ENCODE data around the gene KANTR.
"Not testable (repeated sequence)": the region's sequence is repeated elsewhere in the genome, so short reads cannot be mapped to it uniquely, and the experiment has no call there.

KANTR gene

DNA sequence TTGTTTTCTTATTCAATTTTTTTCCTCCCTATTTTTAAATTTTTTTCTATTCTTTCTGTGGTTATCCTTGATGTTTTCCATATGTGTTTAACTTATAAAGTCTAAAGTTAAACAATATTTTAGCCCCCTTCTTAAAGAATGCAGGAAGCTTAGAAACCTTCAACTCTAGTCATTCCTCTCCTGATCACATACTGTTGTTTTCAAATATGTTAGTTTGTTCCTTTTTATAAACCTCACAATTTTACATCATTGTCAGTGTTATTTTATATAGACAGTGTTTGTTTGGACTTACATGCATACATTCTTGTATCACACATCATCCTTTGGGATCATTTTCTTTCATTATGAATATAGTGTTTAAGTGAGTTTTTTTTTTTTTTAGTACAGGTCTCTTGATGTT, 31.6 kb downstream of the KANTR start:
- DNase-seq (ENCODE audit: low read depth in 1 of 2, low spot score in 1 of 2): no peak

DNA sequence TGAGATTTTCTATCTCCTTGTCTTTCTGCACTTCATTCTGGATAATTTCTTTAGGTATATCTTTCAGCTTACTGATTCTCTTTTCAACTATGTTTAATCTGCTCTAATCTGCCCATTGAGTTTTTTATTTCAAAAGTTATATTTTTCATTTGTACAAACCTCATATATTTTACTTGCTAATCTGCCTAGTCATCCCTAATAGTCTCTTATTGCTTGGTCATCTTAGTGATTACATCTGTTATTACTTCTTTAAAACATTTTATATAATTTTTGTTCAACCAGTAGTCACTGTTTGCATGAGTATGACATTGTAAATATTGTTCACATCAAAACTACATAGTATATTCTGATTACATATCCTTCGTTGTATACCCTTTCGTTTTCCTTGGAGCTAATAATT, 32.4 kb downstream of the KANTR start:
- DNase-seq (ENCODE audit: low read depth in 1 of 2, low spot score in 1 of 2): no peak

DNA sequence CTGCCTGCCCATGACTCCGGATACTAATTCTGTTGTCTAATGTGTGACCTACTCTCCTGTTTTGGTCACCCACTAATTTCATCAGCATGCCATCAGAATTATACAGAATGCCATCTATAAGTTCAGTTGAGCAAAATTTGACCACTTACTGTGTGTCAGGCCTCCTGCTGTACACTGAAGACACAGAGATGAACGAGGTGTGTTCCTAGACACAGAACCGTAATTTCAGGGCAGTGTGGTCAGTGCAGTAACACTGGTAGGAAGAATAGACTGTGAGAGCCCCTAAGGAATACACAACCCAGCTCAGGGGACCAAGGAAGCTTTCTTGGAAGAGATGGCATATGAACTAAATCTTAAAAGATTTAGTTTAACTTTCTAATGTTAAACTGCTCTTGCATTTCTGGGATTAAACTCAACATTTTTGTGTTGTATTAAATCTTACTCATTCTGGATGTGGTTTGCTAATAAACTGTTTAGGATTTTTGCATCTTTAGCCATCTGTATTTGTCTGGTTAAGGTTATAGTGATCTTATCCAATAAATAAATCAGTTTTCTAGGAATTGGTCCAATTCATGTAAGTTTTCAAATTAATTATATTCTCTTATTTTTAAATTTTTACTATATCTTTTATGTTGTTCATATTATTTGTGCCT, 34.3 kb downstream of the KANTR start:
- DNase-seq (ENCODE audit: low read depth in 1 of 2, low spot score in 1 of 2): no peak

DNA sequence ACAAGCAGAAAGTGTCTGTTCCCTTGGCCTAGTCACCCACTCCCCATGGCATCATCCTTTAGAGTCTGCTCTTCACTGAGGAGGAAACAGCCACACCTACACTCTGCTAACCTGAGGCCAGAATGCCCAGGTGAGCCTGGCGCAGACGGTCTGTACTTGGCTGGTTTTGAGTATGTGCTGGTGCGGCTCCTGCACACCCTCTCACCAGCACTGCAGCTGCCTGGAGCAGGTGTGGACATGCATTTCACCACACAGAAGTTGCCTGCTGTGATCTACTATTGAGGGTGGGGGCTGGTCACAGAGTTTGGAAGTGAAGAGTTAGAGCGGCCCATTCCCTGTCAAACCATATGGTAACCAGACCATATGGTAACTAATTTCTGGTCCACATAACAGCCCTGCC, 39.5 kb downstream of the KANTR start:
- DNase-seq (ENCODE audit: low read depth in 1 of 2, low spot score in 1 of 2): no peak

DNA sequence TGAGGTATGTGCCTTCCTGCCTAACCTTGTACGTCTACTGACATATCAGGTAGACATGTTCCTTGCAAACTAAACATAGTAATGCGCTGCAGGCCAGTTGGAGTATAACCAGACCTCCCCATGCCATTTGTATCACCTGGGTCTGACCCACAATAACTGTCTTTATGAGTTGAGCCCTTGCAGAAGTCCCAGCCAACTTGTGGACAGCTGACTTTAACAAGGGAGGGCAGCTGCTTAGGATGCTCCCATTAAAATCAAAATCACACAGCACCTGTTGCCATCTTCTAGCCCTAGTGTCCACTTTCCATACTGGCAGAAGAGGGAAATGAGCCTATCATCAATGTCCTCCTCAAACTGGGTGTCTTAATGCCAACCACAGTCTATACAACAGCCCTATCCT, 41.6 kb downstream of the KANTR start:
- no peak for DNase-seq (ENCODE audit: low read depth in 1 of 2, low spot score in 1 of 2)

DNA sequence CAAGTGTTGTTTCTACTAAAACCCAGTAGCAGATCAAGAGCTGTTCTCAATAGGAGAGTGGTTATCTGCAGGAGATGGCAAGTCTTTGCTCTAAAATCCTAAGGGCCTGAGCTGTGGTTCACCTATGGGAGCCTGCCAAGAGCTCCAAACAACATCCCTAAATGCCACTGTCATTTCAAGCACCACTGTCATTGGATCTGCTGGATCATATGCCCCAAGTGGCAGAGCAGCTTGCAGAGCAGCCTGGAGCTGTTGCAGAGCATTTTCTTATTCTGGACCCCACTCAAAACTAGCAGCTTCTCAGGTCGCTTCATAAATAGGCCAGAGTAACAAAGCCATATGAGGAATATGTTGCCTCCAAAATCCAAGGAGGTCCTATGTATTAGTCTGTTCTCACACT, 59.6 kb downstream of the KANTR start:
- no peak for DNase-seq (ENCODE audit: low read depth in 1 of 2, low spot score in 1 of 2)

DNA sequence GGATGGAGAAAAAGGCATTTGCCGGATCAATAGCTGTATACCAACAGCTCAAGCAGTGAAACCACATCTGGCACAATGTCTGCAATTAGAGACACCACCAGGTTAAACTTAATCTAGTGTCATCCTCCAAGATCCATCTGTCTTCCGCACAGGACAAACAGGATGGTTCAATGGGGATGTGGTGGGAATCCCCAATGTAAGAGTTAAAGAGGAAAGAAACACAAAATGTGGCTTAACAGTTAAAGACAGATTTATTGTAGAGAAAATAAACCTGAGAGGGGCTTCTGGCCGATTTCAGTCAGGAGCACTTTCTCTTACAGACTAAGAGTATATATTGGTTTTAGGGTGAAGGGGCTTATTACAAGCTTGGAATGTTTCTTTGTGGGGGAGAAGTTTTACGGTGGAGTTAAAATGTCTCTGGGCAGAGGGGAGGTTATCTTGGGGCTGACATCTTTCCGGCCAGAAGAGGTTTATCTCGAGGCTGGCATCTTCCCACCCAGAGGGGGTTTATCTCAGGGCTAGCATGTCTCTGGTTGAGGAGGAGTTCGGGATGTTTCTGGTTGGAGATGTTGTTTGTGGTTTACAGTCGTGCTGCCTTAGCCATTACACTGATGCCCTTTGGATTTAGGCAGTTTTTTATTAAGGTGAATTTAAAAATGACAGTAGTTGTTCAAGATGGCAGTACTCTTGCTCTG, 61.7 kb downstream of the KANTR start:
- DNase-seq (ENCODE audit: low read depth in 1 of 2, low spot score in 1 of 2): no peak

DNA sequence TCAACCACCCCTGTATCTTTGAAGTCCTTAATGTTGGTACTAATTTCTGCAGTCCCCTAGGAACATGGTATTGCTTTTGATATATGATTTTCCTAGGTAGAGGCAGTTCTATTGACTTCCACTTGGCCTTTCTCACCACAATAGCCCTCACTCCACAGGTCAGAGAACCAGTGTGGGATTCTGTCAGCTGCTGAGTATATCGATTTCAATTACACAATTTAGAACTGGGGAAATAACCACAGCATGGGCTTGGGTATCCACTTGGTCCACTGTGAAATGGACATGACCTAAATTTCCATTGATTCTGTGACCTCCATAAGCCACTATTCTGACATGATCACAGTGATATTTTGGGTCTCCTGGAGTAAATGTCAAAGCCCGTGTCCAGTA, 62.3 kb downstream of the KANTR start:
- DNase-seq (ENCODE audit: low read depth in 1 of 2, low spot score in 1 of 2): no peak

DNA sequence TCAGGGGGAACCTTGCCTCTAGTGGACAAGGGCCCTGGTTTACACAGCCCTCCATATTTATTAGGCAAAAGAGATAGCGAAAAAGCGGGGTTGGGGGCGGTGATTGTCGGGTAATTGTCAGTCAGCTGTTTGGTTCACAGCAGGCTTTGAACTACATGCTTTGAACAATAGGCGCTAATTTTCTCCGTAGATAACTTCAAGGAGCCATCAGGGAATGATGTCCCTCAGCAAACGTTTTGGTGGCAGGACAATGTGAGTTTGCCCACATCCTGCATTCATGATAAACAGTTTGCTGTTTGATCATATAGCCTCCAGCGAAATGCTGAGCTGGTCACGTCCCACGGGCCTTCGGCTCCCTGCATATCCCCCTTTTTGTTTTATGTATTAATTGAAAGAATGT, 65.2 kb downstream of the KANTR start:
- no peak for DNase-seq (ENCODE audit: low read depth in 1 of 2, low spot score in 1 of 2)

DNA sequence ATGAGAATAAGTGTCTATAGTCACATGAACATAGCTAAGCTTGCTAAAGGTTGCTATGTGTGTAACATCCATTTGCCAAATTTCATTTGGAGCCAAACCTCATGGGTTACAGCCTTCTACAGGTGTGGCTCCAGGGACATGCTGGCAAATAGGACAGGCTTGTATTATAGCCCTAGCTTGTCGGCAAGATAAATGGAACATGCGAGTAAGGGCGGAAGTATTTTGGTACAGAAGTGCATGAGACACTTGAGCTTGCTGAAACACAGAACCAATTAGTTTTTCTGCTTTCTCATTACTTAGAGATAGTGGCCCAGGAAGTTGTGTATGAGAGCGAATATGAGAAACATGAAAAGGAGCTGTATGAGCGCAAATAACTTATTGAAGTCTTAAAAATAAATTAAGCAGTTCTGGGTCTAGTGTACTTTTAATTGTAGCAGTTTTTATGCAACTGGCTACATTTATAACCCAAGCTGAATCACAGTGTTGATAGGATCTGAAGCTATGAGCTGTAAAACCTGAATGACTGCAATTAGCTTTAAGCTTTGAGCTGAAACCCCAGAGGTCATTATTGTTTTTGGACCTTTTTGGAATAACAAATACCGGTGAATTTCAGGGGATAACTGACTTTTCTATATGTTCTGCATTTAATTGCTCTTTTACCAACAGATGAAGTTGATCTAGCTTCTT, 66.5 kb downstream of the KANTR start:
- no peak for DNase-seq (ENCODE audit: low read depth in 1 of 2, low spot score in 1 of 2)

DNA sequence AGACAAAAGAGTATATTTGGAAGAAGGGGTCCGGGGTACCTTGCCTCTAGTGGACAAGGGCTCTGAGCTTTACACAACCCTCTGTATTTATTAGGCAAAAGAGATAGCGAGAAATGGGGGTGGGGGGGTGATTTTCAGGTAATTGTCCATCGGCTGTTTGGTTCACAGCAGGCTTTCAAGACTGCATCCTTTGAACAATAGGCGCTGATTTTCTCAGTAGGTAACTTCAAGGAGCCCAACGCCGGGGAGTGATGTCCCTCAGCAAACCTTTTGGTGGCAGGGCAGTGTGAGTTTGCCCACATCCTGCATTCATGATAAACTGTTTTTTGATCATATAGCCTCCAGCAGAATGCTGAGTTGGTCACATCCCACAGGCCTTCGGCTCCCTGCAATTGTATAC, 69.5 kb downstream of the KANTR start:
- DNase-seq (ENCODE audit: low read depth in 1 of 2, low spot score in 1 of 2): no peak

DNA sequence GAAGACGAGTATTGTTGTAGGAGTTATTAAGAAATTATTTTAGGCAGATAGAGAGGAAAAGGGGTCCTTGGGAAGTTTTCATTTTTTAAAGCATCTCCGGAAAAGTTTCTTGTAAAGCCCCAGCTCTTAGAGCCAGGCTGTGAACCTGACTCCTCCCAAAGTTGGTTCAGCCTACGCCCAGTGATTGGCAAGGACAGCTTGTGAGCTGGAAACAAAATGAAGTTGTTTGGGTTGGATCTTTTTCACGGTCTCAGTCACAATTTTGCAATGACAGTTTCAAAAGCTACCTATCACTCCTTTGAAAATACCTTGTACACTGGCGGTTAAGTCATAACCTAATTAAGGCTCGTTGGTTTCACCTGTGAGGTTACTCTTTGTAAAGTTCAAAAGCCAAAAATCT, 70.6 kb downstream of the KANTR start:
- DNase-seq (ENCODE audit: low read depth in 1 of 2, low spot score in 1 of 2): not testable (repeated sequence)

DNA sequence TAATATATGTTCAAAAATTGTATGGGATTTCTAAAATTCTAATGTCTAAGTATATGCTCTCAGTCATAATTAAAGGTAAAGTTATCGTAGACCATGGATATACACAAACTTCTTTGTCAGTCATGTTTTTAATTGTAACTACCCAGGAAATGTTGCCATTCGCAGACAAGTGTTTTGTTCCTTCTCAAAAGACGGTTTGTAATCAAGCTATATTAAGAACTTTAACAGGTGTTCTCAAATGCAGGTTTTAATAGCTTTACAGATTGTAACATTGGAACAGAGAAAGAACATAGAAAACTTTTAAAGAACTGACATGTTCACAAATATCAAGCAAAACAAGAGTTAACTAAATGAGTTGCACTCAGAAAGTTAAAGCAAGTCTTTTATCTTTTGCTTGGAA, 72.2 kb downstream of the KANTR start:
- no peak for DNase-seq (ENCODE audit: low read depth in 1 of 2, low spot score in 1 of 2)

DNA sequence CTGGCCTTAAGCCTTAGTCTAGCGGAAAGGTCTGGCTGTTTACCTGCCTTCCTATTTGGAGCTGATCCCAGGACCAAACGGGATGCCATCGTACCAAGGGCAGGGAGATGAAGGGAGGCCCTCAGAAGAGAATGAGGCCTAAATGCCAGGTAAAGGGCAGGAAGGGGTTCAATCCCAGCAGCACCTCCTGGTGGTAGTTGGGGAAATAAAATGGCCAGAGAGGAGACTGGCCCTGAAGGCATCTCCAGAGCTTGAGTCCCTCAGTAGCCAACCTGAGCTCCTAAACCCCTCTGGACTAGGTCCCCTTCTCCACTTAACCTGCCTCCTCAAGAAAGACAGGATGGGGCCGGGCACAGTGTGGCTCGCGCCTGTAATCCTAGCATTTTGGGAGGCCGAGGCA, 77.4 kb downstream of the KANTR start:
- no peak for DNase-seq (ENCODE audit: low read depth in 1 of 2, low spot score in 1 of 2)

Measured in activated CD4-positive, alpha-beta T cell treated with anti-CD3 and anti-CD28 coated beads, Interleukin-2, amount 50 U/mL, for 24 hours (primary cell).